Measurements from ENCODE around the gene PAXIP1. TPM values are rescaled to one million over a fixed set of nuclear protein-coding genes. Genes with fewer than 3 reads are reported as not detected.

Gene PAXIP1
- total RNA-seq, 2 experiments from 2014 or later = 29.0 to 32.0 TPM

- POLR2A ChIA-PET = interaction anchor here (0.5 to 2.4 kb wide), 2 partner anchors 18 to 323 kb away, joined by 3 to 10 read pairs; partner anchors contain the start of gene PAXIP1
- DNase-seq (no peak), ATAC-seq (ENCODE audit: low read depth) (no peak)
- H3K4me3 Mint-ChIP-seq = no peak overlapping the region
- H3K4me1 Mint-ChIP-seq = peaks cover 2% of the 10 kb centered on the region
- H3K27me3 Mint-ChIP-seq = no peaks in the 10 kb centered on the region
- peaks cover 22% of the 10 kb centered on the region for H3K36me3 Mint-ChIP-seq
- H3K9me3 Mint-ChIP-seq = no peaks in the 10 kb centered on the region
- H3K27ac Mint-ChIP-seq = no peak overlapping the region
These were observed 17.7 kb downstream of the PAXIP1 start for GRCh38 chr7:154985230-154985629.

DNA sequence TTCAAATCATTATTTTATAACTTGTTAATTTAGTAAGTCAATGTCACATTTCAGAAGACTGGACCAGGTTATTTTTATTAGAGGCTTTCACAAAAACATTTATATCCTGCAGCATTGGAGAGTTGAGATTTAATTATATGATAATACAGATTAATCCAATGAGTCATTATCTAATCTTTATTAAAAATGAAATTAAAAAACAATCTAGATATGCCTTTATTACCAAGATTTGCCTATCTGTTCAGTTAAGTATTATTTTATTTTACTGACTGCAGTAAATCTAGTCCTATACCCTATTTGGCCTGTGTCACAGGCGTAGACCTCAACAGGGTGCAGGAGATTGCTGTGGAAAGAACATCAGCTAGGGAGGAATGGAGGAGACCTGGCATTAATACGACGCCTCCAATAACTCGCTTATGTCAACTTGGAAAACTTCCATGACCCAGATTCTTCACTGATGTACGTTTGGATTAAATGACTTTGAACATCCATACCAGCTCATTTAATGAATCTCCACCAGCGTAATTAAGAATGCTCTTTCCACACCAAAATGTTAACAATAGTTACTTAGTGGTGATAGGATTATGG lies 18.2 kb downstream of the PAXIP1 start:
- Mint-ChIP-seq H3K36me3 (peaks cover 23% of the 10 kb centered on the region), H3K4me1 (peaks cover 2% of the 10 kb centered on the region), H3K4me3 (no peak overlapping the region), H3K27ac (no peak overlapping the region), H3K27me3 (no peaks in the 10 kb centered on the region), H3K9me3 (no peaks in the 10 kb centered on the region)
- no peak for DNase-seq
- ATAC-seq (ENCODE audit: low read depth) = no peak
- POLR2A ChIA-PET = interaction anchor here (0.5 to 2.4 kb wide), 2 partner anchors 19 to 324 kb away, joined by 3 to 10 read pairs; partner anchors contain the start of gene PAXIP1

- no peaks in the 10 kb centered on the region for H3K9me3 Mint-ChIP-seq
- H3K27ac Mint-ChIP-seq = no peak overlapping the region
- H3K36me3 Mint-ChIP-seq = peaks cover 41% of the 10 kb centered on the region
- ATAC-seq (ENCODE audit: low read depth) (no peak), DNase-seq (no peak)
- POLR2A ChIA-PET = no interaction called here
- peaks cover 26% of the 10 kb centered on the region for H3K4me1 Mint-ChIP-seq
- H3K27me3 Mint-ChIP-seq = no peaks in the 10 kb centered on the region
- H3K4me3 Mint-ChIP-seq = no peak overlapping the region
These were observed 24.9 kb downstream of the PAXIP1 start for GRCh38 chr7:154978017-154978416.

DNA sequence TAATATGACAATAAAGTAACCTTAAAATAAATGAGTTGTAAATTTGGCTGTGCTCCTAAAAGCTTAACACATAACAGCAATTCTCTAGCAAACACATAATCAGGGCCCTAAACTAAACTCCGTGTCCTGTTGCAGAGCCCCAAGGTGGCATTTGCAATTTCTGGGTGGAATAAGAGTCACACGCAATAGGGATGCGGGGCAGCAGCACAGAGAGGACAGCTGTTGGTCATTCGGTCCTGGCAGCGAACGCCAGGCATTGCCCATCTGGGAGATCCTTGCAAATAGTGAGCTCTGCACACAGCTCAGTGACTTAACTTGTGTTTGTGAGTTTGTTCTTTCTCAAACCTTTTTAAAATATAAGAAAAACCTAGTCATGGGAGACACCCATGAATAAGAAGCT lies 25.7 kb downstream of the PAXIP1 start:
- no peak for ATAC-seq (ENCODE audit: low read depth)
- Mint-ChIP-seq H3K9me3 (no peaks in the 10 kb centered on the region), H3K4me3 (no peak overlapping the region), H3K27ac (no peak overlapping the region), H3K36me3 (peaks cover 45% of the 10 kb centered on the region), H3K4me1 (peaks cover 30% of the 10 kb centered on the region), H3K27me3 (no peaks in the 10 kb centered on the region)
- POLR2A ChIA-PET = no interaction called here
- no peak for DNase-seq

DNA sequence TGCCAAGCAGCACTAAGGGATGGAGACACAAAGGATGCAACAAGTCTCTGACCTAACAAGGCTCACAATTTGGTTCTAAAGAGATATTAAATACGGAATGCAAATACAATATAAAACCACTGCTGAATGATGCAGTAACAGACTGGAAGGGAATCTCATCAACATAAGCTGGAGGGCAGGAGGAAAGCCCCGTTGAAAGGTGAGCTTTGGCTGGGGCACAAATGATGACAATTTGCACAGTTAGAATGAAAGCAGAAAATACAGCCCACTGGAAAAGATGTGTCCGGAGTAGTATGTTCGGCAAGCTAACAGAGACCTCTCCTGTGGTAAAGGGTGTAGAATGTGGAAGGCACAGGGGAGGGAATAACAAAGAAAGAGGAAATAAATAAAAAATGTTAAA lies 26.1 kb downstream of the PAXIP1 start:
- no peaks in the 10 kb centered on the region for H3K27me3 Mint-ChIP-seq
- DNase-seq (no peak), ATAC-seq (ENCODE audit: low read depth) (no peak)
- no peak overlapping the region for H3K27ac Mint-ChIP-seq
- H3K4me1 Mint-ChIP-seq = peaks cover 31% of the 10 kb centered on the region
- H3K36me3 Mint-ChIP-seq = peaks cover 45% of the 10 kb centered on the region
- H3K4me3 Mint-ChIP-seq = no peak overlapping the region
- POLR2A ChIA-PET = no interaction called here
- H3K9me3 Mint-ChIP-seq = no peaks in the 10 kb centered on the region

DNA sequence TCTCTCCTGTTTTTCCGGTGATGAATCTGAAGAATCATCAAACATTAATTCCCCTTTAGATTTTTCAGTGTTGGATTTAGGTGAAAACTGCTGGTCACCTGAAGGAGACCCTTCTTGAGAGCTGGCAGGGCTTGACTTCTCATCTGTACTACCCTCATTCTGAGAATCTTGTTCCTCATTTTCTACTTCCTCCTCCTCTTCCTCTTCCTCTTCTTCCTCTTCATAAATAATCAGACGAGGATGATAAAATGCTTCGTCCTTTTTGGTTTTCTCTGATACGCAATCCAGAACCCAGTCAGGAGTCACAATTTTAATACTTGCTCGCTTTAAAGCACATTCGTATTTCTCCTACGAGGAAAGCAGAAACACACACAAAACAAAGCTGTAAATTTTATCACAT lies 26.9 kb downstream of the PAXIP1 start:
- no peaks in the 10 kb centered on the region for H3K27me3 Mint-ChIP-seq

GRCh38 chr7:154973381-154973780 lies 29.5 kb downstream of the PAXIP1 start:
- DNase-seq (no peak), ATAC-seq (ENCODE audit: low read depth) (no peak)
- Mint-ChIP-seq H3K4me1 (peaks cover 53% of the 10 kb centered on the region), H3K27me3 (no peaks in the 10 kb centered on the region), H3K27ac (no peak overlapping the region), H3K4me3 (peak overlapping the region; percentile 15), H3K36me3 (peaks cover 51% of the 10 kb centered on the region), H3K9me3 (no peaks in the 10 kb centered on the region)
- POLR2A ChIA-PET = interaction anchor here (1.0 kb wide), 1 partner anchor 30 kb away, joined by 3 read pairs; the partner anchor contains the start of gene PAXIP1

More for the DNA sequence above, 26.9 kb downstream of the PAXIP1 start:
- Mint-ChIP-seq H3K4me3 (peak overlapping the region; percentile 5), H3K36me3 (peaks cover 50% of the 10 kb centered on the region), H3K27ac (no peak overlapping the region), H3K4me1 (peaks cover 38% of the 10 kb centered on the region), H3K9me3 (no peaks in the 10 kb centered on the region)
- DNase-seq = no peak
- ATAC-seq (ENCODE audit: low read depth) = no peak
- POLR2A ChIA-PET = no interaction called here

GRCh38 chr7:154968336-154969001 lies 34.5 kb downstream of the PAXIP1 start:
- ATAC-seq (ENCODE audit: low read depth) (no peak), DNase-seq (no peak)
- peaks cover 30% of the 10 kb centered on the region for H3K4me1 Mint-ChIP-seq
- no peaks in the 10 kb centered on the region for H3K27me3 Mint-ChIP-seq
- peak overlapping the region; percentile 14 for H3K27ac Mint-ChIP-seq
- peaks cover 49% of the 10 kb centered on the region for H3K36me3 Mint-ChIP-seq
- POLR2A ChIA-PET = no interaction called here
- no peak overlapping the region for H3K4me3 Mint-ChIP-seq
- no peaks in the 10 kb centered on the region for H3K9me3 Mint-ChIP-seq

DNA sequence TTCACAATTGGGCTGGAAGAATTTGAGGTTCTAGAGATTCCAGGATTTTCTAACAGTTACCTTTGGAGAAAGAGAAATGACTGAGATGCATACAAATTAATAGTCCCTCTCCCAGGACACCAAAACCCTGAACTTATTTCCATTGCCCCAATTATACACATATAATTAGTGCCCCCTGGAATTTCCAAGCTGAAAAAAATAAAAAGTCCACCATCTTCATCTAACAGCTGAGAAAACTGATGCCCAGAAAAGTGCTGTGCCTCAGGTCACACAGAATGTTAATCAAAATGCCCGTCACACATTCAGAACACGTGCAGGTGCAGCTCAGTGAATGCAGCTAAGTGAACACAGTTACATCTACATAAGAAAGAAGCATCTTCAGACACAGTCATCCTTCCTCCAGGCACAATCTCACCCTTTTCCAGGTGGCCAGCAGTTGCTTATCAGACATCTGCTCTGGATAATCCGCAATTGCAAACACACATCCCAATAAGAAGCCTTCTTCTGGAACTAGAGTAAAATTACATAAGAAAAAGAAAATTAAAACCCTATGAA lies 35.4 kb downstream of the PAXIP1 start:
- POLR2A ChIA-PET = no interaction called here
- no peak overlapping the region for H3K27ac Mint-ChIP-seq

GRCh38 chr7:154965014-154965413 lies 37.9 kb downstream of the PAXIP1 start:
- no peak for ATAC-seq (ENCODE audit: low read depth)
- no peaks in the 10 kb centered on the region for H3K9me3 Mint-ChIP-seq
- DNase-seq = no peak
- no peak overlapping the region for H3K27ac Mint-ChIP-seq
- H3K4me3 Mint-ChIP-seq = no peak overlapping the region
- peaks cover 46% of the 10 kb centered on the region for H3K36me3 Mint-ChIP-seq
- peaks cover 15% of the 10 kb centered on the region for H3K4me1 Mint-ChIP-seq
- POLR2A ChIA-PET = no interaction called here
- no peaks in the 10 kb centered on the region for H3K27me3 Mint-ChIP-seq

More for the DNA sequence above, 35.4 kb downstream of the PAXIP1 start:
- H3K27me3 Mint-ChIP-seq = no peaks in the 10 kb centered on the region
- peaks cover 40% of the 10 kb centered on the region for H3K36me3 Mint-ChIP-seq
- ATAC-seq (ENCODE audit: low read depth) (no peak), DNase-seq (no peak)
- H3K9me3 Mint-ChIP-seq = no peaks in the 10 kb centered on the region
- no peak overlapping the region for H3K4me3 Mint-ChIP-seq
- peaks cover 23% of the 10 kb centered on the region for H3K4me1 Mint-ChIP-seq

- Mint-ChIP-seq H3K27me3 (no peaks in the 10 kb centered on the region), H3K36me3 (peaks cover 39% of the 10 kb centered on the region), H3K27ac (no peak overlapping the region), H3K4me3 (no peak overlapping the region), H3K9me3 (no peaks in the 10 kb centered on the region), H3K4me1 (peaks cover 2% of the 10 kb centered on the region)
- DNase-seq = no peak
- ATAC-seq (ENCODE audit: low read depth) = no peak
- POLR2A ChIA-PET = interaction anchor here (1.0 kb wide), 1 partner anchor 338 kb away, joined by 3 read pairs; no protein-coding TSS in a partner anchor
These were observed 42.7 kb downstream of the PAXIP1 start for GRCh38 chr7:154960063-154960790.

- POLR2A ChIA-PET = no interaction called here
- no peak for DNase-seq
- Mint-ChIP-seq H3K9me3 (no peaks in the 10 kb centered on the region), H3K27me3 (no peaks in the 10 kb centered on the region), H3K36me3 (peaks cover 32% of the 10 kb centered on the region), H3K4me3 (no peak overlapping the region), H3K27ac (no peak overlapping the region), H3K4me1 (peaks cover 2% of the 10 kb centered on the region)
- ATAC-seq (ENCODE audit: low read depth) = no peak
These were observed 46.5 kb downstream of the PAXIP1 start for GRCh38 chr7:154956427-154956826.

GRCh38 chr7:154953006-154953684 lies 49.8 kb downstream of the PAXIP1 start:
- Mint-ChIP-seq H3K36me3 (peaks cover 34% of the 10 kb centered on the region), H3K4me3 (no peak overlapping the region)
- no peak for ATAC-seq (ENCODE audit: low read depth)

More at GRCh38 chr7:154953006-154953684, 49.8 kb downstream of the PAXIP1 start:
- Mint-ChIP-seq H3K27me3 (no peaks in the 10 kb centered on the region), H3K27ac (peak overlapping the region; percentile 43), H3K9me3 (no peaks in the 10 kb centered on the region), H3K4me1 (no peaks in the 10 kb centered on the region)
- DNase-seq = peak; percentile 67
- POLR2A ChIA-PET = interaction anchor here (0.7 to 0.8 kb wide), 2 partner anchors 24 to 25 kb away, joined by 3 to 4 read pairs; no protein-coding TSS in a partner anchor
